NCI-H2029 (cell line): ENCODE data around the gene LCE7A.

Source experiments
- DNase-seq: peaks from one replicate; lab custom pipeline; 2025; lab: John Stamatoyannopoulos, UW

The LCE7A gene

GRCh38 chr1:152859696-152860095, at the start of gene LCE7A:
Gene LCE7A, plus strand, starts transcription at chr1:152859996. Its CDS starts 702 bp downstream, at chr1:152860698.
- no peak for DNase-seq

- DNase-seq = no peak
Observed at GRCh38 chr1:152811050-152811449, 48.7 kb upstream of the LCE7A start.

GRCh38 chr1:152811671-152812070, 48.1 kb upstream of the LCE7A start, which contains the start of gene LCE1B:
Gene LCE1B, plus strand, starts transcription at chr1:152811971. Its CDS starts 476 bp downstream, at chr1:152812447.
- no peak for DNase-seq

- no peak for DNase-seq
Observed at GRCh38 chr1:152817309-152817708, 42.5 kb upstream of the LCE7A start.

GRCh38 chr1:152823294-152823693, 36.5 kb upstream of the LCE7A start:
- no peak for DNase-seq

DNA sequence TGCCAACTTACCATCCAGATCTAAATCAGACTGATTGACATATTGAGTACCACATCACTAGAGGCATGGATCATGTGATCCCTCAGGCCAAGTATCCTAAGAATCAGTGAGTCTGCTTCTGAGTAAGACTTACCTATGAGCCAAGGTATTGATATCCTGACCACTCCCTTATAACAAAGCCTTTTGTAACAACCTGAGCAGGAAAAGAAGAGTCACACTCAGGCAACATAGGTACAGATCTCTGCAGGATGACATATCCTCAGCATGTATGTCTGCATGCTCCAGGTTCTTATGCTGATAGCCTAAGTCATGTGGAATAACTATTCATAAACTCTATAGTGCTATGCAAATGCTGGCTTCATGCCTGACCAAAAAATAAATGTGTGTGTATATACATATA, 34.8 kb upstream of the LCE7A start:
- DNase-seq = no peak

DNA sequence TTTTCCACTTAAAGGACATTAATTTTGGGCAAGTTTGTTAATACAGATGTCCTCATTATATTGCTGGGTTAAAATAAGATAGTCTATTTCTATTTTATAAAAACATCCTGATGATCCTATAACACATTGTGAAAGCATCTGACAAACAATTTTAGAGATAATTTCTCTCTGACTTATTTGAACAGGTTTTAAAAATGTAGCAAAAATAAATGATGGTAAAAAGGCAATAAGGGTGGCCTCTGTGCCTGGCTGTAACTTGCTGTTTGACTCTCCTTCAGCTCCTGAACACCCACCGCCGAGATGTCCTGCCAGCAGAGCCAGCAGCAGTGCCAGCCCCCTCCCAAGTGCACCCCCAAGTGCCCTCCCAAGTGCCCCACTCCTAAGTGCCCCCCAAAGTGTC, 32.6 kb upstream of the LCE7A start, which contains the start of gene LCE1A:
Gene LCE1A, plus strand, starts transcription at position 301 of the 400 bp plus-strand sequence. Its CDS starts 0 bp downstream, at position 301.
- DNase-seq = no peak

DNA sequence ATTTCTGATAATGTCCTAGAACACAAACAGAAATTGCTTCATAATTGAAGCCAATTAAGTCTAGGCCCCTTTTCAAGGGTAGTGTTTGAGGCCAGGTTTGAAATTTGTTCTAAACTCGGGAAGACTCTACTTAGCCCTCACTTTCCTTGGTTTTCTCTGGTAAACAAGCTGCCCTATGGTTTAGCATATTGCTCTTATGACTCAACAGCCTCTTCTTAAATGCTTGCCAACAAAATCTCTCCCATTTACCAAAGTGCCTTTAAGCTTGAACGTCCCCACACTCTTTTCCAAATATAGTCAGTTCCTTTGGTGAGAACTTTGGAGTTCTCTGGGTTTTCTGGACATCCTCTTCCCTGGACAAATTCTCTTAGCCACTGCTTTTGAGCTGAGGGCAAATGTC, 22.9 kb upstream of the LCE7A start:
- no peak for DNase-seq

- DNase-seq = no peak
Observed at GRCh38 chr1:152842556-152842955, 17.2 kb upstream of the LCE7A start, which contains the start of gene LCE6A. Gene LCE6A, plus strand, starts transcription at chr1:152842856. Its CDS starts 665 bp downstream, at chr1:152843521.

GRCh38 chr1:152855661-152856060, 4.1 kb upstream of the LCE7A start:
- DNase-seq = no peak

GRCh38 chr1:152858062-152858461, 1.7 kb upstream of the LCE7A start:
- no peak for DNase-seq

DNA sequence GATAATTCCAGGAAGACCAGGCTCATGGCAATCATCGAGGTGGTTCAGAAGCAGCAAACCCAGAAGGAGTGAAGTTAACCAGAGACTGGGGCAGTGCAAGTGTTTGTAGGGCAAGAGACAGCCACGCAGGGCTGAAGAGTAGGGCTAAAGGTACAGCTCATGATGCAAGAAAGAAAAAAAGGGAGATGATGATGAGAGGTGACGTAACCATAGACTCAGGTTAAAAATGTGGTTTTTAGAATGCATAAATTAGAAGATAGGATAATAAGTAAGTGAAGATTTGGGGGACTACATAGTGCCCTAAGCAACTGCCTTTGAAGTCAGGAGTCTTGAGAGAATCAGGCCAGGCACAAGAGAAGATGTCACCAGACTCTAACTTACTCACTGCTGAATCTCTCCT, 333 bp downstream of the LCE7A start:
- DNase-seq = no peak

DNA sequence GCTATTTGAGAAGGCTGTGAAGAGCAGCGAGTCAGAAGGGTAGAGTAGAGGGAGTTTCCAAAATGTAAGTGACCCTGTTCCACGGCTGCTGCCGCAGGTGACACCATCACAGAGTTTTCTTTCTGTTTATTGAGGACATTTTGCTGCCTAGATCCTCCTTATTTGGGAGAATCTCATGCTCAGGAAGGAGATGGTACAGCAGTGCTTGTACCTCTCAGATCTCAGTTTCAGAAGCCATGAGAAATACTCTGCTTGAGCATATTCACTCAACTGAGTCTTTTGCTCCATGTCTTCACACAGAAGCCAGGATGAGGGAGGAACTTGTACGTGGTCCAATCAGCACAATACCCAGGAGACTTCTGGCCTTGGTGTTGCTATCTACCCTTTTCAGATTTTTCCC, 1.6 kb downstream of the LCE7A start:
- no peak for DNase-seq

- no peak for DNase-seq
Observed at GRCh38 chr1:152864443-152864842, 4.6 kb downstream of the LCE7A start.

GRCh38 chr1:152866321-152866720, 6.5 kb downstream of the LCE7A start:
- no peak for DNase-seq

DNA sequence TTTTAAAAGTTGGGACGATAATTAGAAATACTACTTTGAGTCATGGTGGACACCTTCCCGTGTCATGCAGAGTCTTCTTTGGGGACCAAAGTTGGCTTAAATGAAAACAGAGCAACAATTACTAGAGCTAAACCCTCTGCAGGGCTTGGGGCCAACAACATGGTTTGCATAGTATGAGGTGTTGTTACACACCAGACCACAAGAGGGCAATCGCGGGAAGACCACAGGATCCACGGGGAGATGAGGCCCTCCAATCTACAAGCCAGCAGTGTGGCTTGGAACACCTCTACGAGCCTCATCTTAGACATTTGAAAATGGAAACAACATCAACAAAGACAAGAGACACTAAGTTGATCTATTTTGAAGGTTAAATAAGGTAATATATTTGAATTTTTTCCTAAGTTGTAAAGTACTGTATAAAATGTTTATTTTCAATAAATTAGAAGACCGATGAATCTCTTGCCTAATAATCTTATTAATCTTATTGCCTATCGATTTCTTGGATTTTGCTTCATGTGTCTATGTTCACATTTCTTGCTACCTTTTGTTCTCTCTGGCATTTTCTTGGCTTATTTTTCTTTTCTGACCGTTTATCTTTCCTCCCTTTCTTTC, 10.1 kb downstream of the LCE7A start:
- DNase-seq = peak; percentile 57

GRCh38 chr1:152870831-152871730, 11.3 kb downstream of the LCE7A start:
- DNase-seq = no peak

GRCh38 chr1:152871731-152872126, 11.9 kb downstream of the LCE7A start:
- no peak for DNase-seq

GRCh38 chr1:152873495-152873894, 13.7 kb downstream of the LCE7A start:
- no peak for DNase-seq

GRCh38 chr1:152876827-152877226, 17.0 kb downstream of the LCE7A start:
- no peak for DNase-seq

DNA sequence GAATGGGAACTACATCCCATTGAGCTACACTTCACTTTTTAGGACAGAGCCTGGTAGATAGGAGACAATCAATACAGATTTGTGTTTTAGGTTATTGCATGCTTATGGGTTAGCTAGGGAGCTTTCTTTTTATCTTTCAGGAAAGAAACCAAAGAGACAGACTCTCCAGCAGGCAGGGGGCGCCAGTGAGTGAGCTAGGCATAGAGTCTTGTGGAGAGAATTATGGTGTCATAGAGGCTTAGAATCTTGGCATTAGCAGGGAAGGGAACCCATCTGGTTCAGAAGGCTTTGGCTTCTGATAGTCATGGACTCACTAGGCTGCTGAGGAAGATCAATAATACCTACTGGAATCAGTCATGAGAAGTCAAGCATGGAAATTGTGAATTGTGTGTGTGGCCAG, 18.2 kb downstream of the LCE7A start, which contains the start of gene SMCP:
Gene SMCP, plus strand, starts transcription at position 281 of the 400 bp plus-strand sequence. CDS start 6,101 bp downstream, outside the sequence.
- no peak for DNase-seq

- DNase-seq = no peak
Observed at GRCh38 chr1:152879559-152880198, 19.9 kb downstream of the LCE7A start.
